M059J (cell line): ENCODE data around the gene WASHC2A. TPM values are rescaled to one million over a fixed set of nuclear protein-coding genes. Genes with fewer than 3 reads are reported as not detected.
"Not testable (repeated sequence)": the region's sequence is repeated elsewhere in the genome, so short reads cannot be mapped to it uniquely, and the experiment has no call there.

Experiments used
- DNase-seq: peaks from one replicate; pipeline ENCODE4 v3.0.0-alpha.2; 2012; ENCODE audit warnings: low read depth
- total RNA-seq: library from RNA; depleted of rRNA; stranded (reverse); fragments of >200 nt; shearing (Covaris generic); gene quantifications from 2 replicates; pipeline ENCODE4 v1.2.3, GENCODE V29; 2014; rRNA removed

WASHC2A gene
- total RNA-seq, 1 experiment from 2014 or later: 6.2 TPM

DNA sequence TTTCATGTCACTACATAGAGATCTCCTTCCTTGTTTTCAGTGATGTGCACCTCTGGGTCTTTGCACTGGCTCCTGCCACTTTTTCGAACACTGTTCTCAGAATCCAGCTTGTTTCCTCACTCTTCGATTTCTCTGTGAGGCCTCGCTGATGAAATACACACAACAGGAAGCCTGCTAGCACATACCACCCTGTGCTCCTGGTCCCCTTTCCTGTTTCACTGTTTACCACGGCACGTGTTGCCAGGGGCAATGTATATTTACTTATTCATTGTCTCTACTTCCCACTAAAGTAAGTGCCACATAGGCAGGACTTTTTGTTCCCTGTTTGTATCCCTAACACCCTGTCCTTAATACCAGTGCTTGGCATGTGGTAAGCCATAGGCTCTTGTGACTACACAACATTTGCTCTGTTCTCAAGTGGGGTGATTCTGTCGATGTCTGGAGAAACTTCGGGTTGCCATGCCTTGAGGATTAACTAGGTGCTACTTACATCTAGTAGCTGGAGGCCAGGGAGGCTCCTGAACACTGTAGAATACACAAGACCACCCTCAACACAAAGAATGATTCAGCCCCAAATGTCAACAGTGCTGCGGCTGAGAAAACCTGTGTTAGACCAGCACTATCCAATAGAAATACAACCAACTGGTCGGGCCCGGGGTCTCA is 75.9 kb downstream of the WASHC2A start:
- not testable (repeated sequence) for DNase-seq

DNA sequence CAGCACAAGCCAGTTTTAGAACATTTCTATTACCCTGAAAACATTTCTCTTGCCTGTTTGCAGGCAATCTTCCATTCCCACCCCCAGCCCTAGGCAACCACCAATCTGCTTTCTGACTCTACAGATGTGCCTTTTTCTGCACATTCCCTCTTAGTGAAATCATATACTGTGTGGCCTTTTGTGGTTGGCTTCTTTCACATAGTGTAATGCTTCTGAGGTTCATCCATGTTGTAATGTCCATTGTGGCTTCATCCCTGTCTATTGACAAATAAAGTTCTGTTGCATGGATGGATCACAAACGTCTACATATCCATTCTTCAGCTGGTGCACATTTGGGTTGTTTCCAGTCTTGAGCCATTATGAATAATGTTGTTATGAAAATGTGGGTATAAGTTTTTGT is 77.8 kb downstream of the WASHC2A start:
- DNase-seq: not testable (repeated sequence)

DNA sequence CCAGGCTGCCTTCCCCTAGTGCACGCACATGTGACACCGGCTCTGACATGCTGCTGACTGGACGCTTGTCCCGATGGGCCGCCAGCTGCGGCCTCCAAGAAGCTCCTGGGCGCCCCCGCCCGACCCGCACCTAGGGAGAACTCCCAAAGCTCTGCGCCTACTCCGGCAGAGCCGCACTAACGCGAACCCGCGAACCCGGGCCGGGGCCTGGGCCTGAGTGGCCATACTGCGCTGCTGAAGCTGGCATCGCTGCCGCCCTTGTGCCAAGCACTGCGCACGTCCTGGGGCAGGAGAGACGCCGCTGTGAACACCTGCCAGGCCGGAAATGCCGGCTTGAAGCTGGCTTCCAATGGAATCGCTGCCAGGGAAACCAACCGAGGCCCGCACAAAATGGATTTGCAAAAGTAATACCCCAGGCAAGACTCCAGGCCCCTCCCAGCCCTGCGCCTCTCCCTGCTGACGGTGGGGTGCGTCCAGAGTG is 85.1 kb downstream of the WASHC2A start:
- DNase-seq: no peak

DNA sequence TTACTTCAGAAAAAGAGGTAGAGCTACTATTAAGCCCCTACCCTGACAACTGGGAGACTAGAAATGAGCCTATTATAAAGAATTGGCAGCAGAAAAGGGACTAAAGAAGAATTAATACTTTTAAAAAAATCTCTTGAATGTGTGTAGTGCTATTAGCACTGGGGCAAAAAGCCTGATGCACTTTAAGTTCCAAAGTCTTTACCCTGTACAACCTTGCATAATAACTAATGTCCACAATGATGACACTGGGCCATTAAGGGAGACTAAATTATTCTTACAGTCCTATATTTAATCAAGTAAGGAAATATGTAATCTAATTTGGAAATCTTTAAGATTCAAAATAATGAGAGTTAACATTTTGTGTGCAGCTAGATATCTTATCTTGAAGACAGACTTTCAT is 90.1 kb downstream of the WASHC2A start:
- not testable (repeated sequence) for DNase-seq

DNA sequence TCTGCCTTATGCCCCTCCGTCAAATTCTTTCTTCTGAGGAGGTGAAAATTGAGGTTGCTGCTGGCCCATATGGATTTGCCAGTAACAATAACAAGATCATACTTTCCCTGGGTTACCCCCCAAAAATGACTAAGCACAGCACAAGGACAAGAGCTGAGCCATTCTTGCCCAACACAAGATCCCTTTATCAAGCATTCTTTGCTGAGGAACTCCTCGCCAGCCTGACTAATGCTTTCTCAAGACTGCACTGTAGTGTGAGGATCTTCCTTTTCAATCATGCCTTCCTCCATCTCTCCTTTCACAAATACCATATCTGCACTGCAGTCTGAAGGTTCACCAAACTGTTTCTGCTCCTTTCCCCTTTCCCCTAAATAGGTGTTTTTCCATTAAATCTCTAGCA is 92.1 kb downstream of the WASHC2A start:
- not testable (repeated sequence) for DNase-seq

DNA sequence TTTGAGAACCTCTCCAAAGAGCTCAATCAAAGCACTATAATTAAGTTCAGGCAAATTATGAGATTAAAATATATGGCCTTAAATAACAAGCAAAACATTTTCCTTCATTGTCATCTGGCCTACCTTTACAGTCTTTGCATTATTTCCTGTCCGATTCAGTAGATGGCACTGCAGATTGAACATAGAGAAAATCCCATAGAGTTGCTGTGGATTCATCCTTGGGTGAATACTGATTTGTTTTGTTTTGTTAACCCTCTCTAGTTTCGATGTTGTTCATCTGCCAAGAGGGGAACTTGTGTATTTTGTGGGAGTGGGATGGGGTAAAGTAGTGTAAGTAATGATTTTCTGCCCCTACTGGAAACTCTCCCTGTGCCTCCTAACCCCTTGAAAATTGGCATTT is 97.3 kb downstream of the WASHC2A start:
- not testable (repeated sequence) for DNase-seq

DNA sequence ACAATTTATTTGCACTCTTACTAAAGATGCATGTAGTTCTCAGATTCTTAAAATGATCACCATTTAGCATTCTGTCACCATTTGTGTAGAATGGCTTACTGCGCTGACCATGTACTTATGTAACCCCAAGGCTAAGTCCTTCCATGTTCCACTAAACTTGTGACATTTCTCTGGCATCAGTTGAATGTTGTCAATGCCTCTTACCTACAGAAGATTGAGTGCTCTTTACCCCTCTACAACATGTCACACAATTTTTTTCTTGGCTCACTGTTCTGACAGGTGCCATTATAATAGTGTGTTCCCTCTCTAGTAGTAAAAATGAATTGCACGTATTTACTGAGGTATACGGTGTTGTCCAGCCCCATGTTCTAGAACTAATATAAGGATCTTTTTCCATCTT is 100.1 kb downstream of the WASHC2A start:
- not testable (repeated sequence) for DNase-seq

DNA sequence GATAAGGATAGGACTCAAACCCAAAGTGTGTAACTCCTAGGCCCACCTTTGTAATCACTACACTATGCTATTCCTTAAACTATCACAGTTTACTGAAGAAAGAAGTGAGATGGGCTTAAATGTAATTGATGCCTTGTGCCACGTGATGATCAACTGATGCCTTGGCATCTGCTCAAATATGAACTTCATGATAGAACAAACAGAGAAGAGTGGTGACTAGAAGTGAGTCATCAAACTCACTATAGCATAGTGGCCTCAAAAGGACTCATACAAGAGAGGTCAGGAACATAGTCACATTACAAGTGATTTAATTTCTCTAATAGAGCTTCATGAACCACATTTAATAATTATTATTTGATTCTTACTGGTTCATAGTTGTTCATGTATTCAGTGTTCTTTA is 101.8 kb downstream of the WASHC2A start:
- DNase-seq: peak; percentile 71

DNA sequence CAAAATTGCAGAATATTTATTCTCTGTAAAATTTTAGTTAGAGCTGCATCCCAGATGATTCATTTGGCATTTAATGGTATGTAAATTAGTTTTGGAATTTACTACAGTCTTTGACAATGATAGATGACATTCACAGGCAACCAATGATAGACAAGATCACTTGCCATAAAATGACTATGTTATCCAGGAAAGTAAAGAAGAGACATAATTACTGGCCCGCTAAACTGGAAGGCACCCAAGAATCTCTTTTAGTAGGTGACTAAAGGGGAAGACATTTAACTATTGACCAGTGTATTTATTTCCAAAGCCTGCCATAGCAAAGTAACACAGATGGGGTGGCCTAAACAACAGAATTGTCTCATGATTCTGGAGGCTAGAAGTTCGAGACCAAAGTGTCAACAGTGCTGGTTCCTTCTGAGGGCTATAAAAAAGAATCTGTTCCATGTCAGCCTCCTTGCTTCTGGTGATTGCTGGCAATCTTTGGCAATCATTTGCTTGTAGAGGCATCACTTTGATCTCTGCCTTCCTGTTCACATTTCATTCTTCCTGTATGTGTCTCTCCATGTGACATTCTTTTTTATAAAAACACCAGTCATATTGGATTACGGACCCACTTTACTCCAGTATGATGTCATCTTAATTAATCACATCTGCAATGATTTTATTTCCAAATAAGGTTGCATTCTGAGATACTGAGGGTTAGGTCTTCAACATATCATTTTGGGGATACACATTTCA is 107.2 kb downstream of the WASHC2A start:
- DNase-seq: peak; percentile 96

Other genes with a start within 250 kb of the WASHC2A start
- gene PARG, start 125.9 kb upstream of the WASHC2A start, total RNA-seq: 17.5 and 24.9 TPM in 2 replicates
- 6.3 and 8.4 TPM in 2 replicates for gene TIMM23B, start 125.9 kb upstream of the WASHC2A start, total RNA-seq
- 2.5 and 3.1 TPM in 2 replicates for gene AGAP6, start 79.5 kb upstream of the WASHC2A start, total RNA-seq
- gene ASAH2, start 183.6 kb downstream of the WASHC2A start, total RNA-seq: 1.9 and 6.5 TPM in 2 replicates